ENCODE data around the gene ARFGAP3.

- TF ChIP-seq CTCF (IDR thresholded peaks at IDR 0.05 in 8 of 11, conservative IDR thresholded peaks at IDR 0.05 in 3 of 11): no peak
- no peak for TF ChIP-seq POLR2A (IDR thresholded peaks at IDR 0.05)
Measured at GRCh38 chr22:42788021-42788420, 69.1 kb downstream of the ARFGAP3 start.
